ENCODE data around the gene RNASE13.

GRCh38 chr14:21049271-21049673 is 14.7 kb upstream of the RNASE13 start:
- no peak for TF ChIP-seq CTCF (IDR thresholded peaks at IDR 0.05)
- TF ChIP-seq EP300 (IDR thresholded peaks at IDR 0.05), result no peak
